Activated CD8-positive, alpha-beta memory T cell treated with anti-CD3 and anti-CD28 coated beads for 24 hours (primary cell): ENCODE measurements around the gene PLAC9.
A peak's percentile ranks its signal among the peaks of the same experiment; 100 is the strongest.
"Not testable (repeated sequence)": the region's sequence is repeated elsewhere in the genome, so short reads cannot be mapped to it uniquely, and the experiment has no call there.

ENCODE experiments used
- DNase-seq: peaks from one replicate; pipeline ENCODE4 v3.0.0-alpha.2; 2020

The PLAC9 gene

GRCh38 chr10:80140251-80140650 lies 7.7 kb downstream of the PLAC9 start:
- DNase-seq, result no peak

GRCh38 chr10:80141696-80142460 lies 9.3 kb downstream of the PLAC9 start:
- no peak for DNase-seq

GRCh38 chr10:80144067-80144695 lies 11.7 kb downstream of the PLAC9 start:
- DNase-seq, result no peak

GRCh38 chr10:80144696-80145131 lies 12.2 kb downstream of the PLAC9 start:
- peak; percentile 71 for DNase-seq

GRCh38 chr10:80145406-80146308 lies 13.1 kb downstream of the PLAC9 start:
- not testable (repeated sequence) for DNase-seq

GRCh38 chr10:80146918-80147317 lies 14.4 kb downstream of the PLAC9 start:
- no peak for DNase-seq

- DNase-seq, result no peak
These were observed 15.8 kb downstream of the PLAC9 start for GRCh38 chr10:80148166-80148805.

- no peak for DNase-seq
These were observed 16.6 kb downstream of the PLAC9 start for GRCh38 chr10:80149123-80149522.

GRCh38 chr10:80150172-80150571 lies 17.6 kb downstream of the PLAC9 start:
- no peak for DNase-seq

GRCh38 chr10:80152820-80153219 lies 20.3 kb downstream of the PLAC9 start:
- no peak for DNase-seq

GRCh38 chr10:80153460-80153859 lies 20.9 kb downstream of the PLAC9 start:
- DNase-seq, result no peak

- DNase-seq, result no peak
These were observed 22.1 kb downstream of the PLAC9 start for GRCh38 chr10:80154626-80154977.

- no peak for DNase-seq
These were observed 22.6 kb downstream of the PLAC9 start for GRCh38 chr10:80154978-80155695.

GRCh38 chr10:80155696-80156215 lies 23.2 kb downstream of the PLAC9 start:
- no peak for DNase-seq

GRCh38 chr10:80156216-80156615 lies 23.7 kb downstream of the PLAC9 start:
- DNase-seq, result no peak

GRCh38 chr10:80157561-80157960 lies 25.0 kb downstream of the PLAC9 start:
- no peak for DNase-seq

GRCh38 chr10:80158126-80158525 lies 25.6 kb downstream of the PLAC9 start:
- DNase-seq, result no peak

GRCh38 chr10:80158598-80159127 lies 26.1 kb downstream of the PLAC9 start:
- no peak for DNase-seq

- no peak for DNase-seq
These were observed 26.8 kb downstream of the PLAC9 start for GRCh38 chr10:80159166-80159873.

GRCh38 chr10:80160361-80161320 lies 28.1 kb downstream of the PLAC9 start:
- no peak for DNase-seq
